PC-3 (cell line): ENCODE results near the gene WDR47. TPM values are rescaled to one million over a fixed set of nuclear protein-coding genes. Genes with fewer than 3 reads are reported as not detected.

Experiments
- ATAC-seq: fragments of 200-7000 bp; cut with Tn5 transposase; 2 replicates; pipeline ENCODE4 v1.9.1; 2020; ENCODE audit warnings: mild to moderate bottlenecking, moderate library complexity
- BruUV-seq: library from RNA; stranded (reverse); fragments of 400-500 nt; replicated peaks from 2 replicates; lab custom pipeline; 2021; lab: Mats Ljungman, UMichigan
- CTCF ChIA-PET: fragments of 300-600 bp; sonication (Branson Sonifier 250); formaldehyde crosslinking; loops from one replicate; lab custom pipeline; 2022; ENCODE audit warnings: antibody characterized with exemption; lab: Charles Lee
- POLR2A ChIA-PET: fragments of 300-600 bp; sonication (Branson Sonifier 250); formaldehyde crosslinking; loops from one replicate; lab custom pipeline; 2022; ENCODE audit warnings: antibody characterized with exemption; ENCODE audit not compliant: unreplicated experiment; lab: Charles Lee
- DNase-seq: peaks from one replicate; pipeline ENCODE4 v3.0.0-alpha.2; 2015
- H2AFZ ChIP-seq: fragments of 300-600 bp; sonication (generic); 2 replicates; pipeline ENCODE4 v1.6.0; 2016; ENCODE audit warnings: antibody characterized with exemption, low read length
- H3F3A ChIP-seq: fragments of 300-600 bp; sonication (generic); one replicate; pipeline ENCODE4 v1.6.0; 2017; ENCODE audit warnings: antibody characterized with exemption, low read length, control low read depth, mild to moderate bottlenecking; ENCODE audit not compliant: unreplicated experiment
- H3K27ac ChIP-seq: fragments of 300-600 bp; sonication (generic); 2 replicates; pipeline ENCODE4 v1.5.1; 2016; ENCODE audit warnings: mild to moderate bottlenecking, low read length
- H3K27me3 ChIP-seq: fragments of 300-600 bp; sonication (generic); 2 replicates; pipeline ENCODE4 v1.6.1; 2016; ENCODE audit warnings: low read length, mixed read lengths
- H3K36me3 ChIP-seq: fragments of 300-600 bp; sonication (generic); 2 replicates; pipeline ENCODE4 v1.6.1; 2016; ENCODE audit warnings: low read depth, mixed run types, low read length, mixed read lengths
- H3K4me1 ChIP-seq: fragments of 300-600 bp; sonication (generic); 2 replicates; pipeline ENCODE4 v1.5.1; 2016; ENCODE audit warnings: low read length; ENCODE audit not compliant: insufficient read depth
- H3K4me2 ChIP-seq: fragments of 300-600 bp; sonication (generic); 2 replicates; pipeline ENCODE4 v1.6.0; 2016; ENCODE audit warnings: low read length
- H3K4me3 ChIP-seq: fragments of 300-600 bp; sonication (generic); 2 replicates; pipeline ENCODE4 v1.5.1; 2016; ENCODE audit warnings: mild to moderate bottlenecking, low read length, mixed read lengths
- H3K79me2 ChIP-seq: fragments of 300-600 bp; sonication (generic); 2 replicates; pipeline ENCODE4 v1.6.1; 2017; ENCODE audit warnings: low read length, mixed read lengths
- H3K9ac ChIP-seq: fragments of 300-600 bp; sonication (generic); 2 replicates; pipeline ENCODE4 v1.6.0; 2016; ENCODE audit warnings: mild to moderate bottlenecking, low read length
- H3K9me2 ChIP-seq: fragments of 300-600 bp; sonication (generic); replicated peaks from 2 replicates; pipeline ENCODE4 v1.6.1; 2016; ENCODE audit warnings: mixed run types, low read length, mixed read lengths
- H3K9me3 ChIP-seq: fragments of 300-600 bp; sonication (generic); 2 replicates; pipeline ENCODE4 v1.6.1; 2016; ENCODE audit warnings: low read length, mixed read lengths
- H4K20me1 ChIP-seq: fragments of 300-600 bp; sonication (generic); 2 replicates; pipeline ENCODE4 v1.6.1; 2016; ENCODE audit warnings: low read length, mixed read lengths
- CTCF ChIP-seq: fragments of 300-600 bp; sonication (generic); conservative IDR thresholded peaks from 2 replicates; pipeline ENCODE4 v1.5.1; 2017; ENCODE audit warnings: antibody characterized with exemption, low read depth, mild to moderate bottlenecking, low read length
- EZH2 ChIP-seq: fragments of 300-600 bp; sonication (generic); IDR thresholded peaks from one replicate; pipeline ENCODE4 v1.6.1; 2017; ENCODE audit warnings: antibody characterized with exemption, mild to moderate bottlenecking, low read length; ENCODE audit not compliant: unreplicated experiment
- EZH2phosphoT487 ChIP-seq: fragments of 300-600 bp; sonication (generic); IDR thresholded peaks from 2 replicates; pipeline ENCODE4 v1.6.1; 2018; ENCODE audit warnings: mild to moderate bottlenecking, antibody characterized with exemption, low read length, borderline replicate concordance
- intact Hi-C: fragments of 100-400 bp; cut with micrococcal nuclease; formaldehyde crosslinking; loops from 2 replicates; pipeline ENCODE4 v1.9.0; 2023
- total RNA-seq: library from RNA; depleted of rRNA; stranded (reverse); fragments of >200 nt; gene quantifications from 2 replicates; pipeline ENCODE4 v1.2.3, GENCODE V29; 2014

WDR47 gene
- total RNA-seq, 1 experiment from 2014 or later = 7.7 TPM

- ChIA-PET POLR2A (interaction anchor here (0.7 kb wide), 1 partner anchor 55 kb away, joined by 4 read pairs; no protein-coding TSS in a partner anchor), CTCF (no interaction called here)
- Histone ChIP-seq H3K27ac (no peak overlapping the region), H2AFZ (no peak overlapping the region), H3K9ac (no peak overlapping the region), H3K9me2 (no peaks in the 10 kb centered on the region), H3K36me3 (no peaks in the 10 kb centered on the region), H3K4me3 (no peak overlapping the region), H3K79me2 (peaks cover 9% of the 10 kb centered on the region), H3K4me2 (no peak overlapping the region), H4K20me1 (no peaks in the 10 kb centered on the region), H3K9me3 (no peaks in the 10 kb centered on the region), H3F3A (no peaks in the 10 kb centered on the region), H3K27me3 (no peaks in the 10 kb centered on the region), H3K4me1 (no peaks in the 10 kb centered on the region; the same call in 1 of the 2 replicates)
- ATAC-seq (no peak), DNase-seq (no peak)
- no peak for TF ChIP-seq EZH2phosphoT487
- TF ChIP-seq EZH2 = no peak
- no peak for TF ChIP-seq CTCF
- intact Hi-C loops = no loop called here
- no TSS peak for BruUV-seq
Observed at GRCh38 chr1:109045595-109045994, 3.7 kb upstream of the WDR47 start.

GRCh38 chr1:109040989-109041620, 797 bp downstream of the WDR47 start:
- peak overlapping the region; percentile 80 for H3K9ac ChIP-seq
- no peaks in the 10 kb centered on the region for H3F3A ChIP-seq
- TF ChIP-seq CTCF = no peak
- no peak for TF ChIP-seq EZH2phosphoT487
- no peak for TF ChIP-seq EZH2
- H3K27ac ChIP-seq = no peak overlapping the region
- H3K4me1 ChIP-seq = peaks cover 6% of the 10 kb centered on the region; the same call in 1 of the 2 replicates
- no peaks in the 10 kb centered on the region for H3K36me3 ChIP-seq
- no peaks in the 10 kb centered on the region for H4K20me1 ChIP-seq
- ATAC-seq (peak; percentile 21), DNase-seq (peak; percentile 6)
- H3K4me2 ChIP-seq = peak overlapping the region; percentile 84
- peaks cover 38% of the 10 kb centered on the region for H3K79me2 ChIP-seq
- POLR2A ChIA-PET = interaction anchor here (0.6 kb wide), 1 partner anchor 212 kb away, joined by 3 read pairs; no protein-coding TSS in a partner anchor
- no TSS peak for BruUV-seq
- H3K9me2 ChIP-seq = no peaks in the 10 kb centered on the region
- peak overlapping the region; percentile 78 for H2AFZ ChIP-seq
- peak overlapping the region; percentile 97 for H3K4me3 ChIP-seq
- intact Hi-C loops = loop anchor here (5.0 kb wide), 1 partner anchor 79 kb away; the partner anchor contains the start of gene CLCC1
- CTCF ChIA-PET = no interaction called here
- H3K9me3 ChIP-seq = no peaks in the 10 kb centered on the region
- H3K27me3 ChIP-seq = no peaks in the 10 kb centered on the region

GRCh38 chr1:109040627-109040988, 1.3 kb downstream of the WDR47 start:
- Histone ChIP-seq H3K27ac (no peak overlapping the region), H3K27me3 (no peaks in the 10 kb centered on the region), H3K9me3 (no peaks in the 10 kb centered on the region), H3K9ac (peak overlapping the region; percentile 80), H3K4me1 (peaks cover 6% of the 10 kb centered on the region; the same call in 1 of the 2 replicates), H2AFZ (peak overlapping the region; percentile 78), H3K4me3 (peak overlapping the region; percentile 97), H3K9me2 (no peaks in the 10 kb centered on the region), H3K36me3 (no peaks in the 10 kb centered on the region), H3K79me2 (peaks cover 42% of the 10 kb centered on the region), H3F3A (no peaks in the 10 kb centered on the region), H3K4me2 (peak overlapping the region; percentile 84), H4K20me1 (no peaks in the 10 kb centered on the region)
- ChIA-PET POLR2A (interaction anchor here (1.1 kb wide), 1 partner anchor 64 kb away, joined by 4 read pairs; no protein-coding TSS in a partner anchor), CTCF (no interaction called here)
- DNase-seq = no peak
- no peak for TF ChIP-seq EZH2
- TF ChIP-seq EZH2phosphoT487 = no peak
- no peak for TF ChIP-seq CTCF
- ATAC-seq = no peak
- intact Hi-C loops = loop anchor here (5.0 kb wide), 1 partner anchor 78 kb away; the partner anchor contains the start of gene CLCC1
- TSS peak; percentile 62 for BruUV-seq
